RWPE2 (cell line): ENCODE data around the gene TATDN3.

Experiments used
- ATAC-seq: fragments of 200-7000 bp; cut with Tn5 transposase; 3 replicates; pipeline ENCODE4 v1.9.1; 2021; ENCODE audit warnings: low read depth
- DNase-seq: peaks from one replicate; pipeline ENCODE4 v3.0.0-alpha.2; 2020; ENCODE audit warnings: low spot score
- H3K27ac ChIP-seq: fragments of 450-650 bp; 2 replicates; pipeline ENCODE4 v1.5.1; 2017; ENCODE audit warnings: mild to moderate bottlenecking; ENCODE audit not compliant: poor library complexity, severe bottlenecking
- H3K27me3 ChIP-seq: fragments of 250-450 bp; sonication (Bioruptor Pico); 2 replicates; pipeline ENCODE4 v1.5.1; 2021; ENCODE audit warnings: mild to moderate bottlenecking, moderate library complexity; ENCODE audit not compliant: insufficient read depth, poor library complexity, severe bottlenecking
- H3K36me3 ChIP-seq: fragments of 250-450 bp; sonication (Bioruptor Pico); 2 replicates; pipeline ENCODE4 v1.5.1; 2020; ENCODE audit warnings: low read depth, mild to moderate bottlenecking, moderate library complexity
- H3K4me1 ChIP-seq: fragments of 250-450 bp; sonication (Bioruptor Pico); 2 replicates; pipeline ENCODE4 v1.5.1; 2021; ENCODE audit warnings: mild to moderate bottlenecking, moderate library complexity; ENCODE audit not compliant: insufficient read depth, poor library complexity, severe bottlenecking
- H3K4me3 ChIP-seq: fragments of 250-450 bp; sonication (Bioruptor Pico); 2 replicates; pipeline ENCODE4 v1.5.1; 2021; ENCODE audit warnings: mild to moderate bottlenecking, moderate library complexity; ENCODE audit not compliant: severe bottlenecking
- H3K9me3 ChIP-seq: fragments of 250-450 bp; sonication (Bioruptor Pico); 2 replicates; pipeline ENCODE4 v1.5.1; 2021; ENCODE audit warnings: mild to moderate bottlenecking, moderate library complexity; ENCODE audit not compliant: severe bottlenecking
- TF ChIP-seq, protein P1 (sequence below): fragments of 450-650 bp; IDR thresholded peaks from one replicate; pipeline ENCODE4 v1.5.1; 2017; ENCODE audit warnings: mild to moderate bottlenecking, moderate library complexity; ENCODE audit not compliant: poor library complexity, severe bottlenecking

The TATDN3 gene

DNA sequence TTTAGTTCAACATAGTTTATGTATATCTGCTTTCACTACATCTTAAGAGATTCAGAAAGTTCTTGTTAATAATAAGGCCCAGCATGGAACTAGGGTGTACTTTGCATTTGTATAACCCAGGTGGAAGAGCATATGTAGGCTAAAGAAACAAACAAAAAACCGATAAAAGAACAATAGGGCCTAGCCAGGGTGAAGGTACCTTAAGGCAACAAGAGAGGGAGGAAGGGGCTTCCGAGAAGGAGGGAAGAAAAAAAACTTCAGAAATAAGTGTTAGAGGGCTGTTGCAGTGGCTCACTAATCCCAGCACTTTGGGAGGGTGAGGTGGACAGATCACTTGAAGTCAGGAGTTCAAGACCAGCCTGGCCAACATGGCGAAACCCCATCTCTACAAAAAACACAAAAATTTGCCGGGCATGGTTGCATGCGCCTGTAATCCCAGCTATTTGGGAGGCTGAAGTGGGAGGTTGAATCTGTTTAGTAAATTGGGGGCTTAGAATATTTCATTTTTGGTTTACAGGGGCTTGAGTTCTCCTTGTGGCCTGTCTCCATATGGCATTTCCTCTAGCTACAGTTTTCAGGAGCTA, 60.5 kb downstream of the TATDN3 start:
- no peak overlapping the region for H3K4me3 ChIP-seq
- no peak for DNase-seq

GRCh38 chr1:212853658-212854057, 62.0 kb downstream of the TATDN3 start:
- Histone ChIP-seq H3K9me3 (no peaks in the 10 kb centered on the region), H3K36me3 (no peaks in the 10 kb centered on the region), H3K4me1 (no peaks in the 10 kb centered on the region), H3K4me3 (no peak overlapping the region), H3K27ac (no peak overlapping the region), H3K27me3 (no peaks in the 10 kb centered on the region)
- TF ChIP-seq, protein P1, sequence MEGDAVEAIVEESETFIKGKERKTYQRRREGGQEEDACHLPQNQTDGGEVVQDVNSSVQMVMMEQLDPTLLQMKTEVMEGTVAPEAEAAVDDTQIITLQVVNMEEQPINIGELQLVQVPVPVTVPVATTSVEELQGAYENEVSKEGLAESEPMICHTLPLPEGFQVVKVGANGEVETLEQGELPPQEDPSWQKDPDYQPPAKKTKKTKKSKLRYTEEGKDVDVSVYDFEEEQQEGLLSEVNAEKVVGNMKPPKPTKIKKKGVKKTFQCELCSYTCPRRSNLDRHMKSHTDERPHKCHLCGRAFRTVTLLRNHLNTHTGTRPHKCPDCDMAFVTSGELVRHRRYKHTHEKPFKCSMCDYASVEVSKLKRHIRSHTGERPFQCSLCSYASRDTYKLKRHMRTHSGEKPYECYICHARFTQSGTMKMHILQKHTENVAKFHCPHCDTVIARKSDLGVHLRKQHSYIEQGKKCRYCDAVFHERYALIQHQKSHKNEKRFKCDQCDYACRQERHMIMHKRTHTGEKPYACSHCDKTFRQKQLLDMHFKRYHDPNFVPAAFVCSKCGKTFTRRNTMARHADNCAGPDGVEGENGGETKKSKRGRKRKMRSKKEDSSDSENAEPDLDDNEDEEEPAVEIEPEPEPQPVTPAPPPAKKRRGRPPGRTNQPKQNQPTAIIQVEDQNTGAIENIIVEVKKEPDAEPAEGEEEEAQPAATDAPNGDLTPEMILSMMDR, result no peak
- ATAC-seq (no peak), DNase-seq (no peak)

More for the DNA sequence above, 60.5 kb downstream of the TATDN3 start:
- H3K27ac ChIP-seq, result no peak overlapping the region
- no peaks in the 10 kb centered on the region for H3K27me3 ChIP-seq
- no peaks in the 10 kb centered on the region for H3K36me3 ChIP-seq
- ATAC-seq, result no peak
- no peaks in the 10 kb centered on the region for H3K4me1 ChIP-seq
- H3K9me3 ChIP-seq, result no peaks in the 10 kb centered on the region
- TF ChIP-seq, protein P1, result no peak

- no peak for DNase-seq
- no peak overlapping the region for H3K4me3 ChIP-seq
Observed at GRCh38 chr1:212856755-212857154, 65.1 kb downstream of the TATDN3 start.

DNA sequence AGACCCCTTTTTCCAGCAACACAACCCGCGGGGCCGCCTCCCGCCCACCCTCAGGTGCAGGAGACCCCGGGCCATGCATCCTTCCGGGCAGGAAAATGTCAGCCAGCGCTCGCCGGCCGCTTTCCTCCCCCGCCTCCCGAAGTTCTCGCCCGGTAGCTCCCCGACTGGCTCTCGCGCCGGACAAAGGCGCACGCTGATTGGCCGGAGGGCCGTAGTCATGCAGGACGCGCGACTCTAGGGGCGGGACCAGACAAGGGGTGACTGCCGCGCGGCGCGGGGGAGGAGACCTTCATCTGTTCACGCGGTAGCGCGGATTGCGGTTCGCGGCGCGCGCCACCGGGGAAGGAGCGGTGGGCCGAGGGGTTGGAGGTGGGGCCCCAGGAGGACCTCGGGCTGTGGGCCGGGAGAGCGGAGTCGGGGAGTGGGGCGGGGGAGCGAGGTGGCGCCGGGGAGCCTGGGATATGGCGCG, 66.3 kb downstream of the TATDN3 start, which contains the start of gene FLVCR1:
TSS of gene FLVCR1 (plus strand) at position 284 of the 469 bp plus-strand sequence. CDS start at position 462, 178 bp downstream.
- Histone ChIP-seq H3K9me3 (no peaks in the 10 kb centered on the region), H3K27me3 (no peaks in the 10 kb centered on the region), H3K4me1 (no peaks in the 10 kb centered on the region), H3K36me3 (peaks cover 10% of the 10 kb centered on the region), H3K4me3 (peak within 1 kb of the TSS; percentile 67), H3K27ac (peak within 1 kb of the TSS; percentile 58)
- ATAC-seq, result peak; percentile 94
- peak; percentile 88 for DNase-seq
- TF ChIP-seq, protein P1, result no peak

More at GRCh38 chr1:212856755-212857154, 65.1 kb downstream of the TATDN3 start:
- Histone ChIP-seq H3K36me3 (peaks cover 6% of the 10 kb centered on the region; the same call in 1 of the 2 replicates), H3K27ac (peak overlapping the region; percentile 58), H3K4me1 (no peaks in the 10 kb centered on the region), H3K9me3 (no peaks in the 10 kb centered on the region), H3K27me3 (no peaks in the 10 kb centered on the region)
- TF ChIP-seq, protein P1, result no peak
- ATAC-seq, result no peak
